Smooth muscle cell of the brain vasculature (primary cell): Measurements from ENCODE around the gene TP53I3.
"Not testable (repeated sequence)": the region's sequence is repeated elsewhere in the genome, so short reads cannot be mapped to it uniquely, and the experiment has no call there.

Experiments
- DNase-seq: peaks from one replicate; pipeline ENCODE4 v3.0.0-alpha.2; 2012; ENCODE audit warnings: low read depth, low spot score

TP53I3 gene

DNA sequence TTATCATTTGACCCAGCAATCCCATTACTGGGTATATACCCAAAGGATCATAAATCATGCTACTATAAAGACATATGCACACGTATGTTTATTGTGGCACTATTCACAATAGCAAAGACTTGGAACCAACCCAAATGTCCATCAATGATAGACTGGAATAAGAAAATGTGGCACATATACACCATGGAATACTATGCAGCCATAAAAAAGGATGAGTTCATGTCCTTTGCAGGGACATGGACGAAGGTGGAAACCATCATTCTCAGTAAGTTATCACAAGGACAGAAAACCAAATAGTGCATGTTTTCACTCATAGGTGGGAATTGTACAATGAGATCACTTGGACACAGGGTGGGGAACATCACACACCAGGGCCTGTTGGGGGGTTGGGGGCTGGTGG is 16.1 kb upstream of the TP53I3 start:
- not testable (repeated sequence) for DNase-seq

DNA sequence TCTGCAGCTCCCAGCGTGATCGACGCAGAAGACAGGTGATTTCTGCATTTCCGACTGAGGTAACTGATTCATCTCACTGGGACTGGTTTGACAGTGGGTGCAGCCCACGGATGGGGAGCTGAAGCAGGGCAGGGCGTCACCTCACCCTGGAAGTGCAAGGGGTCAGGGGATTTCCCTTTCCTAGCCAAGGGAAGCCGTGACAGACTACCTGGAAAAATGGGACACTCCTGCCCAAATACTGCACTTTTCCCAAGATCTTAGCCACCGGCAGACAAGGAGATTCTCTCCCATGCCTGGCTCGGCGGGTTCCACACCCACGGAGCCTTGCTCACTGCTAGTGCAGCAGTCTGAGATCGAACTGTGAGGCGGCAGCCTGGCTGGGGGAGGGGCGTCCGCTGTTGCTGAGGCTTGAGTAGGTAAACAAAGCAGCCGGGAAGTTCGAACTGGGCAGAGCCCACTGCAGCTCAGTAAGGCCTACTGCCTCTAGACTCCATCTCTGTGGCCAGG is 10.6 kb upstream of the TP53I3 start:
- not testable (repeated sequence) for DNase-seq

DNA sequence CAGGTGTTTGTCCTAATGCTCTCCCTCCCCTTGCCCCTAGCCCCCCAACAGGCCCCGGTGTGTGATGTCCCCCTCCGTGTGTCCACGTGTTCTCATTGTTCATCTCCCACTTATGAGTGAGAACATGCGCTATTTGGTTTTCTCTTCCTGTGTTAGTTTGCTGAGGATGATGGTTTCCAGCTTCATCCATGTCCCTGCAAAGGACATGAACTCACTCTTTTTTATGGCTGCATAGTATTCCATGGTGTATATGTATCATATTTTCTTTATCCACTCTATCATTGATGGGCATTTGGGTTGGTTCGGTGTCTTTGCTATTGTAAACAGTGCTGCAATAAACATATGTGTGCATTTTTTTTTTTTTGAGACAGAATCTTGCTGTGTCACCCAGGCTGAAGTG is 8.6 kb upstream of the TP53I3 start:
- DNase-seq = not testable (repeated sequence)

DNA sequence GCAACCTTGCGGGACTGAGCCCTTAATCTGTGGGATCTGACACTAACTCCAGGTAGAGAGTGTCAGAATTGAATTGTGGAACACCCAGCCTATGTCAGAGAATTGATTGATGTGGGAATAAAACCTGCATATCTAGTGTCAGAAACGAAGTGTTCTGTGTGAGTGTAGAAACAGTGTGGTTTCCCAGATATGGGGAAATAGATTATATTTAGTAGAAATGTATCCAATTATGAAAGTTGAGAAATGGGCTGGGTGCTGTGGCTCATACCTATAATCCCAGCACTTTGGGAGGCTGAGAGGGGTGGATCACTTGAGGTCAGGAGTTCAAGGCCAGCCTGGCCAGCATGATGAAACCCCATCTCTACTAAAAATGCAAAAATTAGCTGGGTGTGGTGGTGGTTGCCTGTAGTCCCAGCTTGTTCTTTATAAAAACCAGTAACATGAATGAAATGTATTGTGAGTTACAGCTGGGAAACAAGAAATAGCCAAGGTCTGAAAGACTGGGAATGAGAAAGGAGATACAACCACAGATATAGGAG is 4.3 kb upstream of the TP53I3 start:
- DNase-seq = no peak

DNA sequence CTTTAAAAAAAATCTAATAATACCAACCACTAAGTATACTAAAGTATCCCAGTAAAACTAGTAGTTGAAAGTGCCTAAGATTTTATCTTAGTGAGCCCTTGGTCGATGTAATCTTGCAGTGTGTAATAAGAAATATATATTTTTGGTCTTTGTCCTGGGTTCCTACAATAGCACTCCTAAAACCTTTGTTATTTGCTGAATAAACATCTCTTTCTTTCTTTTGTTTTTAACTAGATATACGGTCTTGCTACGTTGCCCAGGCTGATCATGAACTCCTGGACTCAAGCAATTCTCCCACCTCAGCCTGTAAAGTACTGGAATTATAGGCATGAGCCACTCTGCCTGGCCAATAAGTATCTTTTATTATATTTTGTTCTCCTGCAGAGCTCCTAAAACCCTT is 2.4 kb upstream of the TP53I3 start:
- no peak for DNase-seq

DNA sequence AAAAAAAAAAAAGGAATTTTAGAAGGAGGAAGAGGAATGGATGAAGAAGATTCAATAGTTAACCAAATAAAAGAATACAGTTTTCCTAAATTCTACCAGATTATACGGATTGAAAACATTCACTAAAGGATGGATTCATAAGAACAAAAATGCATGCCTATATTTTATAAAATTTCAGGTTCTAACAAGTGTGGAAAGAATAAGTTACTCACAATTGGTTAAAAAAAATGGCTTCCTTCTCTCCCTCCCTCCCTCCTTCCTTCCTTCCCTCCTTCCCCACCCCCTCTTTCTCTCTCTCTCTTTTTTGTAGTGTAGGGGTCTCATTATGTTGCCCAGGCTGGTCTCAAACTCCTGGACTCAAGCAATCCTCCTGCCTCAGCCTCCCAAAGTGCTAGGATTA is 1.6 kb upstream of the TP53I3 start:
- no peak for DNase-seq

DNA sequence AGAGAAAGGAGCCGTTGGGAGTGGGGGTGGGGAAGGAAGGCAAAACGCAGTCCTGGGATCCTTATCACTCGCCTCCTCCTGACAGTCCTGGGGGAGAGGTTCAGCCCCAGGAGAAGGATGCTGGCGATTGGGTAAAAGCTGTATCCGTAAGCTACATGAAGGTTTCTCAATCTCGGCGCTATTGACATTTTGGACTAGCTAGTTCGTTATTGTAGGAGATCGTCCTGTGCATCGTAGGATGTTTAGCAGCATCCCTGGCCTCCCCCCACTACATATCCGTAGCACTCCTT is 511 bp upstream of the TP53I3 start:
- DNase-seq = no peak

DNA sequence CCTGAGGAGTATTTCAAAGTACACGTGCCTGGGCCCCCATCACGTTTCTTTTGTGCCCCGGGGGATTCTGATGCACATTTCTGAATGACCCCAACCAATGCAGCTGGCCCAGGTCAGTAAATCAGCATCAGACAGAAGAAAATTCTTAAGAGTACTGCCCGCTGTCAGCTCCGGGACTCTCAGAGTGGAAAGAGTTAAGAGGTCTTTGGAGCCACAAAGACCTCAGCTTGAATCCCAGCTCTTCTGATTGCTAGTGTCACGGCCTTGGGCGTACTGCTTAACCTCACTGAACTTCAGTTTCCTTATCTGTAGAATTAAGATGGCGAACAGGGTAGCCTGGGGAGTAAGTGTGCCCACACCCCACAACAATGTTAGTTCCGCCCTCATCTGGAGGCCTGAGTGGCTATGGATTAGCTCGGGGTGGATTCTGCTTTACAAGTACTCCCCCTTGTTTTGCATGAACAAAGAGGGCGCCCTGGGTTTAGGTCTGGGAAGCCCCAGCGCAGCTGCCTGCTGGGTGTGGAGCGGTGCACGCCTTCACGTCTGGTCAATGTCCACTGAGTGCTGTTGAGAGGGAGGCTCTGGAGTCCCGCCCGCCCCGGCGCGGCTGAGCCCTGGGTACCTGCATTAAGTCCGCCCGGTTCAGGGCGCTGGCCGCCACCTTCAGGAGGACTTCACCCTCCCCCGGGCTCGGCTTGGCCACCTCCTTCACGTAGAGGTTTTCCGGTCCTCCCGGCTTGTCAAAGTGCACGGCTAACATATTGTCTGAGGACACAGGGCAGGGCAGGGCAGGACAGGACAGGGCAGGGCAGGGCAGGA is 858 bp downstream of the TP53I3 start:
- peak; percentile 65 for DNase-seq

DNA sequence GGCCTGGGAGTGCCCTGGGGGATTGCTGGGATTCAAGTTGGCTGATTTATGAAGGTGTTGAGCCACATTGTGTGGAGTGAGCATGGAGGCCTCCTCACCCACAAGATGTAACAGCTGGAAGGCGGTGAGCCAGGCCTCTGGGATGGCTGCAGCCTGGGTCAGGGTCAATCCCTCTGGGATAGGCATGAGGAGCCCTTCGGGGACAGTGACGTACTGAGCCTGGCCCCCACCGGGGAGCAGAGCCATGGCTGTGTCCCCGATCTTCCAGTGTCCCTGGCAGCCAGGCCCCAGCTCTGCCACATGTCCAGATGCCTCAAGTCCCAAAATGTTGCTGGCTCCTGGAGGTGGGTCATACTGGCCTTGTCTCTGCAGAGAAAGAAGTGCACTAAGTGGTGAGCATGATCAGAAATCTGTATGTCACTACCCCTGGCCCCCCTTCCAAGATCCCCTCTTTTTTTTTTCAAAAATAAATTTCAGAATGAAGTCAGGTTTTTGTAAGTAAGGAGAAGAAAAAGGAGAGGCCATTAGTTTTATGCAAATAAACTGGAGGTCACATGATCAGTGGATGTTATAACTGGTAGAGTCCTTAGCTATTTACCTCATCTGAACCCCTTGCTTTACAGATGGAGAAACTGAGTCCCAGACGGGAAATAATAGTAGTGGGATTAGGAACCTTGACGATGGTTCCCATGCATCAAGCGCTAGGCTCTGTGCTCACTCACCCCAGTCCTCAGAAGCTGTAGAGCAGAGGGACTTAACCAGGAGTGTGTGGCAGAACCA is 1.7 kb downstream of the TP53I3 start:
- DNase-seq = no peak

DNA sequence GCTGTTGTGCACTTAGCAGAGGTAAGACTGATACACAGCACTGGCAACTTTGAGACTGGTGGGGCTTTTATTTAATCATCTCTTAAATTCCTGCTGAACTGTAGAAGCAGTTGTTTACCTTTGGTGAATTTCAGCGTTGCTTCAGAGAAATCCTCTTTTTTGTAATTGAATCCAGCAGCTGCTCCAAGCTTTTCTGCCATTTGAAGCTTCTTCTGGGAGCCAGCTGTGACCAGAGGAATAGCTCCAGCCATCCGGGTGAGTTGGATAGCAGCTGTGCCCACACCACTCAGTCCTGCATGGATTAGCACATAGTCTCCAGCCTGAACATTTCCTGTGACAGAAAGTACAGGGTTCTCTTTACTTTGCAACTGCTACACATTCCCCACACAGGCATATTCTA is 3.9 kb downstream of the TP53I3 start:
- DNase-seq = no peak

DNA sequence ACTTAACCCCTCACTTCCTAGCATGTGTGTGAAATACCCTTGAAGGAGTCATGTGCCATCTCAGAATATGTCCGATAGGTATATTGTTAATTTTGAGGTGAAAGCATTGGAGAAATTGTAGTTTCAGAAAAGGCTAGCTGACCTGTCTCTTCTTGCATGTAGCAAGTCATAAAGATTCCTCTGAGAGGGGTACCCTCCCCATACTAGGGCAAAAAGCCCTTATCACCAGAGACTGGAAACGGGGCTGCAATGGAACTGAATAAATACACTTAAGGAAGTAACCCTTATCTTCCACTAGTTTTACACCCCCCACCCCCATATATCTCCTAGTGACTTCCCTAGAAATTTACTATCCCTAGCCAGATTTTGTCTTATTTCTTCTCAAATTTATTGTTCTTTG is 6.8 kb downstream of the TP53I3 start:
- DNase-seq = no peak

DNA sequence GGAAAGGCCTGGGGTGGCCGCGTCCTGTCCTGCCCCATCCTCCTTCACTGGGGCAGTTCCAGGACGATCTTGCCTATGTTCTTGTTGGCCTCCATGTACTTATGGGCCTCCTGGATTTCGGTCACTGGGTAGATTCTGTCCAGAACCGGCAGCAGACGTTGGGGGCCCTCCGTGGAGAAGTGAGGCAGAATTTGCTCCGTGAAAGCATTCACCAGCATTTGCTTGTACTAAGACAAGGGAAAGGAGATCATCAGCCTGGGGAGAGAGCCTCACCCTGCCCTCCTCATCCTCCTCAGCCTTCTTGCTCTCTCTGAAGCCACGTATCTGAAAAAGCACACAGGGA is 7.1 kb downstream of the TP53I3 start:
- DNase-seq = no peak

DNA sequence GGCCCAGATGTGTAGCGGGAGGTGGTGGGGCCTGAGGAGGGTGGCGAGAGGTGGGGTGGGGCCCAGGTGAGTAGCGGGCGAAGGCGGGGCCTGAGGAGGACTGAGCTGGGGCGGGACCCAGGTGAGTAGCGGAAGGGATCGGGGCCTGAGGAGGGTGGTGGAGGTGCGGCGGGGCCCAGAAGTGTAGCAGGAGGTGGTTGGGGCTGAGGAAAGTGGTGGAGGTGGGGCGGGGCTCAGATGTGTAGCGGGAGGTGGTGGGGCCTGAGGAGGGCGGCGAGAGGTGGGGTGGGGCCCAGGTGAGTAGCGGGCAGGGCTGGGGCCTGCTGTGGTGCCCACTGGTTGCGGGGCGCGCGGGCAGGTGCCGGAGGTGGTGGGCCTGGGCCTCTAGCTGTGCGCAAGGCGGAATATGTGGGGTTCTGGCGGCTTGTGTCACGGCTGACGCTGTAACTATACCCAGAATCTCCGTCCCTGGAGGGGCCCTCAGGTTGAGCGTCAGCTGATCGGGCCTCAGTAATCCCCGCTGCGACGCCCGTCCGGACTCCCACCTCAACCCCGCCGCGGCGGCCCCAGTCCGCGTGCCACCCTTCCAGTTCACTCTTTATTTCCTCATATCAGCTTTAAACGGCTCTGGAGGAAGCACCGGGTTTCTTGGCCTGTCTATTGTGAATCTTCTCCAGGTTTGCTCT is 7.6 kb downstream of the TP53I3 start:
- DNase-seq = no peak

DNA sequence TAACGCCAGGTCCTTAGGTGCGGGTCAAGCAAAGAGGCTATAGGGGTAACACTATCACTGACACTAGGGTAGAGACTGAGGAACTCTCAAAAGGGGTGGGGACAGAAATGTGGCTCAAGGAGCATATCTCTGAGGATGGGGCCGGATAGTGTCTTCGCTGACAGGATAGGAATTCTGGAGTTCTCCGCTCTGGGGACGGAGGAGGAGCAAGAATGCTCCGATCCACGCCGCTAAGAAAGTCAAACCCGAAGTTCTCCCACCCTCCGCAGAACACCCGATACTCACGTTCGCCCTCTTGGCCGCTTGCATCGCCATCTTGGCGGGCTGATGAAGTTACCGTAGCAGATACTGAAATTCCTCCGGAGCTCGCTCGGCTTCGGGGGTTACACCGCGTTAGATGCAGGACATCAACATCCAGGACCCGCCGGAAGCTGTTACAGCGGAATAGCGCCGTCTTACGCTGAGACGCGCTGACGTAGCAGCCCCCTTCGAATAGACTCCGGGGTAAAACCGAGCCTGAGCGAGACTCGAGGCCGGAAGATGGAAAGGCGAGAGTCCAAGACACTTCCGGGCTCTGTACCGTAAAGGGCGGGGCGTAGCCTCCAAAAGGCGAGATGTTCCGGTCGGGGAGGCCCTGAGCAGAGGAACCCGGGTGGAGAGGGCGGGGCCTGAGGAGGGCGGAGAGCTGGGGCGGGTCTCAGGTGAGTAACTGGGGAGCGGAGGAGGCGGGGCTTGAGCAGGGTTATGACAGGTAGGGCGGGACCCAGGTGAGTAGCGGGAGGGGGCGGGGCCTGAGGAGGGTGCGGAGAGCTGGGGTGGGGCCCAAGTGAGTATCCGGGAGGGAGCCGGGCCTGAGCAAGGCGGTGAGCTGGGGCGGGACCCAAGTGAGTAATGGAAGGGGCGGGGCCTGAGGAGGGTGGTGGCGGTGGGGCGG is 8.5 kb downstream of the TP53I3 start, which contains the start of gene SF3B6:
Gene SF3B6 (minus strand): TSS at position 412 of the 934 bp plus-strand sequence. CDS start 97 bp downstream, at position 315.
- peak; percentile 98 for DNase-seq

DNA sequence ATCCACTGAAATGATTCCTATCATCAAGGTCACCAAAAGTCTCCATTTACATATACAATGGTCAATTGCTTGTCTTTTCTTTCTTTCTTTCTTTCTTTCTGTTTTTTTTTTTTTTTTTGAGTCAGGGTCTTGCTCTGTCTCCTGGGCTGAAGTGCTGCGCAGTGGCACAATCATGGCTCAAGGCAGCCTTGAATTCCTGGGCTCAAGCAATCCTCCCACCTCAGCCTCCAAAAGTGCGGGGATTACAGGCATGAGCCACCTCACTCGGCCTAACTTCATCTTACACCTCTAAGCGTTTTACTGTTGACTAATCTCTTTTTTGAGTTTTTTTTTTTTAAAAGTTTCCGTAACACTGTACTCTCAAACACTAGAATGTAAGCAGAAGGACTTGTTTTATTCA is 9.4 kb downstream of the TP53I3 start:
- no peak for DNase-seq

DNA sequence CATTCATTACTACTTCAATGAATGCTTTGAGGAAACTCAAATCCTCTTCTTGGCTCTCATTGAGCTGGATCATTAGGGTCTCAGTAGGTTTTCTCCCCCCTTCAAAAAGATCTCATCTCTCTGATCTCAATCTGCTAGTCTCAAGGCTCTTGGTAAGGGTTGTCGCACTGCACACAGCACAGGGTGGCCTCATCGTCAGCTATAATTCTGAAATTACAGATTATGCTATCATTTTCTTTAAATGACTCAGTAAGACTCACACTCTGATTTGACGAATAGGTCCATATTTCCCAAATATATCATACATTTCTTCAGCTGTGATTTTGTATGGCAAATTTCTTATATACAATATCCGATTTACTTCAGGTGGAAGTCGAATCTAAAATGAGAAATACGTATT is 10.8 kb downstream of the TP53I3 start:
- DNase-seq = no peak

DNA sequence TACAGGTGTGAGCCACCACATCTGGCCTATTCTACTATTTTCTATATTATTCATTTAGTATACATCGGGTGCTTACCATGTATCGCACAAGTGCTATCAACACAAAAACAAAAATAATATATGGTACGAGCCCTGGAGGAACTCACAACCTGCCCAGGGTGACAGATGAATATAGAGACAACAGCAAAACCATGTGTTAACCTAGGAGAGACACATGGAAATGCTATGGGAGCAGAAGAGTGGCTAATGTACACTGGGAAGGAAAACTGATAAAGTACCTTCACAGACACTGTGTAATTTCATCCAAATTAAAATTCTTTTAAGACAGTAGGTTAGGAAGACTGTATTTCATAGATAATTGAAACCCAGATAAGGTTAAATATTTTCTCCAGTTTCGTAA is 12.4 kb downstream of the TP53I3 start:
- DNase-seq = no peak

DNA sequence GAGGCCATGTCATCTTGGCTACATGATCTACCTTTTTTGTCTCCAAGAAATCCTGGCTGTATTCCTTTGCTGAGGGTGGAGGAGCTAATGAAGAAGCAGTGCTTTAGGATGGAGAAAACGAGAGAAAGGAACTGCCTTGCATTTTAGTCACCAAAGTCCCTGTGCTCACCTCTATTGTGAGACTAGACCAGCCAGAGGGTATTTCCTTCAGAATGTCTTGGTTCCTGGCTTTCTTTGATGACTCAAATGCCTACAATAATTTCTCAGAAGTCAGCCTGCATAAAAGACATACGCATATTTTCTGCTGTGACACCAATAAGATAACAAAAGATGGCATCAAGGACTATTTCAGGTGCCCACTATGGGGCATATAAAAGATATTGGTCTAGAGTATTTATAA is 19.3 kb downstream of the TP53I3 start:
- no peak for DNase-seq

DNA sequence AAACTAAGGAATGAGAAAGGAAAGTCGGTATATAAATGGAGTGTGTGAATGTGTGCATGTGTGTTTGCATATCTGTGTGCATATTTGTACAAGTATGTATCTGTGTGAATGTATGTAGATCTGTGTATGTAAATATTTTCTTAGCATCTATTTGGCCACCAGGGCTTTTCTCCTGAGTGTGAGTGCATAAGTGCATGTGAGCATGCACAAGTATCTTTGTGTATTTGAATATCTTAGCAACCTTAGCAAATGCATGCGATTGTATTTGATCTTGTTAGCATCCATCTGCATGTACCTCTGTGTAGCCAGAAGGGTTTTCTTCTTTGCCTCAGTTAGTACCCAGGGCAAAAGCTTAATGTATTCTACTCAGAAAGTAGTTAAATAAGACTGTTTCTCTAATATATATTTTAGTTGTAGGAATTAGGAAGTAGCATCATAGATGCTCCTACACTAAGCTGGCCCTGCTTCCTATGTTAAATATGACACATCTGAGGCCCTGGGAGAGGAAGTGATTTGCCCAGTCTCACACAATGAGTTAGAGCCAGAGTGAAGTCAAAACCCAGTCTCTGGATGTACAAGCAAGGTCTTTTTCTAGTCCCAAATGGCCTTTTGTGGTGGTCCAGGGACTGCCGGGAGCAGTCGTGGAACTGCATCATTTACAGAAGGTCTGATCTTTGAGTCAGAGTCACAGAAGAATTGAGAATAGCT is 25.9 kb downstream of the TP53I3 start:
- DNase-seq = no peak

DNA sequence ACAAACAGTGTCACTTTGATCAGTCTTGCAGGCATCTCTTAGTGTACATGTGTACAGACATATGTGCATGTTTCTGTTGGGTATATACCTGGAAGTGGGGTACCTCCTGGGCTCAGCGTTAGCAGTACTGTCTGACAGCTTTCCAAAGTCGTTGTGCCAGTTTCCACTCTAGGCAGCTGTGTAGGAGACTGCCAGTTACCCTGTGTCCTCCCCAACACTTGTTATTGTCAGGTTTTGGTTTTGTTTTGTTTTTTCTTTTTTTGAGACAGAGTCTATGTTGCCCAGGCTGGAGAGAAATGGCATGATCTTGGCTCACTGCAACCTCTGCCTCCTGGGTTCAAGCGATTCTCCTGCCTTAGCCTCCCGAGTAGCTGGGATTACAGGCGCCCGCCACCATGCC is 28.9 kb downstream of the TP53I3 start:
- no peak for DNase-seq
